GM23248 (cell line): Measurements from ENCODE around the gene ETS1.

ENCODE experiments used
- EZH2 ChIP-seq: fragments of 200-600 bp; sonication (generic); IDR thresholded peaks from 2 replicates; pipeline ENCODE4 v1.6.1; 2018; ENCODE audit warnings: antibody characterized with exemption, mild to moderate bottlenecking; ENCODE audit not compliant: insufficient read depth, poor library complexity, severe bottlenecking
- EZH2phosphoT487 ChIP-seq: fragments of 200-600 bp; sonication (generic); IDR thresholded peaks from 2 replicates; pipeline ENCODE4 v1.6.1; 2018; ENCODE audit warnings: antibody characterized with exemption, moderate library complexity, mild to moderate bottlenecking, low read depth; ENCODE audit not compliant: insufficient read depth

GRCh38 chr11:128505449-128506065 lies 81.8 kb downstream of the ETS1 start:
- no peak for TF ChIP-seq EZH2phosphoT487
- no peak for TF ChIP-seq EZH2
